GM18502 (cell line): Measurements from ENCODE around the gene UVSSA.

ENCODE experiments used
- ATAC-seq: cut with Tn5 transposase; IDR thresholded peaks from one replicate; pipeline ENCODE4 v1.9.1; 2021; ENCODE audit warnings: mild to moderate bottlenecking; ENCODE audit not compliant: unreplicated experiment, poor library complexity

Gene UVSSA

DNA sequence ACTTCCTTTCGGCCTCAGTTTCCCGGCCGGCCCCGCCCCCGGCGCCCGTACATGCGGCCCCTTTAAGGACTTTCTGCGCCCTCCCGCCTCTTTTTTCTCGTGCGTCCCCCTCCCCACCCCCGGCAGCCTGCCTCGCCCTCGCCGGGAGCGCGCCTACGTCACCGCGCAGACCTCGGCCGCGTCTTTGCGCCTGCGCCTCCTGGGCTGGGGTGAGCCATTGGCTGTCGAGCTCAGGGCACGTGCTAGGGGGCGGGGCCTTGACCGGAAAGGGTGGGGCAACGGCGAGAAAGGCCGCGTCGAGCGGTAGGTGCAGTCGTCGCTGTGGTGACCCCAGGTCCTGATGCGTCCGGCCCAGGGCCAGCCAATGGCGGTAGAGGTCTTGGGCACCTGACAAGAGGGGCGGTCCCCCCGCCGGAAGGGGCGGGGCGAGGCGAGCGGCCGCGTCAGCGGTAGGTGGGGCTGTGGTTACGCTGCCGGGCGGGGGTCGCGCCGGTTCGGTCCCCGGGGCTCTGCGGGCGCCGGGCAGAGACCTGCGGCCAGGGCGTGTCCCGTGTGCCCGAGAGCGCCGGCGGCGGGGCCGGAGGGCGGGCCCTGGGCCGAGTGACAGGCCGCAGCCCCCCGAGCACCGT, at the start of gene UVSSA:
Gene UVSSA (plus strand): TSS at position 428 of the 629 bp plus-strand sequence. CDS start 884 bp downstream, outside the sequence.
- peak; percentile 92 for ATAC-seq

- no peak for ATAC-seq
These were observed 49.3 kb upstream of the UVSSA start for GRCh38 chr4:1297456-1298325.

DNA sequence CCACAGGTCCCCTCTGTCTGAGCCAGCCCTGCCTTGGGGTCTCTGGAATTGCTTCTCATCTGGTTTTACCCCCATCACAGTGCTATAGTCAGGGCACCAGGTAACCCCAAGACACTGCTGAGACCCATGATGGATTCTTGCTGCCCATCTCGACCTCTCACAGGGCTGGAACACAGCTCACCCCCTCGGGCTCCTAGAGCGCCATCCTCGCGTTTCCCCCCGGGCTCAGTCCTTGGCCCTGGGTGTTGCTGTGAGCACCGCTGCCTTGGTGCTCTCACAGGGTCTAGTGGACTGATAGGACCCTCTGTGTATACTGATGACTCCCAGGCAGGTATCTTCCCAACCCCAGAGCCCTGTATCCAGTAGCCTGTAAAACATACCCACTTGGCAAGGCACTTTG, 48.5 kb upstream of the UVSSA start:
- ATAC-seq, result no peak

DNA sequence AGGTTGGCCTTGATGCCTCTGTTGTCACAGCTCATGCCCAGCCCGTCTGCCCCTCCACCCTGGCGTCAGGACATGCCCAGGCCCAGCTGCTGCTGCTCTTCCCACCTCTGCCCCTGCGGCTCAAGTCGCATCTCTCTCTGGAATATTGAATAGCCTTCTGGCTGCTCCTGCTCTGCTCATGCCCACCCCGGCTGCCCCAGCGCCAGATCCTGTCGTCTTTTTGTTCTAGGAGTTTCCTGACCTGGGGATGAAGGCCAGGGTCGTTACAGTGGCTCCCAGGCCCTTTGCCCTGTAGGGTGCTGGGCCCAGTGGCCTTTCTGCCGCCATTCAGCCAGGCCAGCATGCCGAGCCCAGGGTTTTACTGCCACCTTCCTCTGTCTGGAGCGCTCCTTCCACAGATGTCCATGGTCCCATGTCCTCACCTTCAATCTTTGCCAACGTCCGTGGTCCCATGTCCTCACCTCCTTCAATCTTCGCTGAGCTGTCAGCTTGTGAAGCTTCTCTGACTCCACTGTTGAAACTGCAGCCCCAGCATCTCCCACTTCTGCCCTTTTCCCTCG, 47.6 kb upstream of the UVSSA start:
- no peak for ATAC-seq

DNA sequence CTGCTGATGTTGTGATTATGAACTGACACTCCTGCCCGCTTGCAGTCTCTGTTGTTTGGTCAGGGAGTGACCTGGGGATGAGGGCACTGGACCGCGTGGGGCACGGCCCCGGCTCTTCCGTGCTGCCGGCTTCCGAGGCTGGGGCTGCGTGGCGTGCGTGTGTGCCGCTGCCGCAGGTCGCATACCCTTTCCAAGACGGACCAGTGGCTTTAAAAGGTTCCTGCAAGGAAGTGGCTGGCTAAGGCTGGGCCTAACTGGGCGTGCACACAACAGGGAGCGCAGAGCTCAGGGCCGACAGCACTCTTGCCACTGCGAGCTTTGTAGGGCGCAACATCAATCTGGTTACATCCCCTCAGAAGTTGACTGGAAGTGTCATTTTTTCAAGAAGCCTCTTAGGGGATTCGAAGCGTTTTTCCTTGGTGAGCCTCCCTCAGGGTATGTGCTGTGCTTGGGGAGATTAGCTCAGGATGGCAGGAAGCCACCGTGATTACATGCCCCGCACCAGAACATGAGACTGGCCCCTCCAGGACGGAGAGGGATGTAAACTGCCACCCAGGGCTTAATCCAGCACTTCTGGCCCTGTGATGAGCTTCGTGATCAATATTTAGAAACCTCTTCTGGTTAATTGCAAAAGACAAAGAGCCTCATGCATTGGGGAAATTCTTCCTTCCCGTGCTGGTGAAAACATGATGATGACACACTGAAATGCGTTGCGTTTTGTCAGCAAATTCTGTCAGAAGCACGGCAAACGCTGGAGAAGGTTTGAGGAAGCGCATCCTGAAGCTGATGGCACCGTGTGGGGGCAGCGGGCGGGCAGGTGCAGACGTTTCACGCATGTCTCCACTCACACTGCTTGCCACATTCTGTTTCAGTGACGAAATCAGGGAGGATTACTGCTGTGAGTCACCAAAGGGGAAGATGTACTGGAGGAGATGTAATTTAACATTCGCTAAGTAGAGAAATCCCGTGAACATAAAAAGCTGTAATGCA, 46.2 kb upstream of the UVSSA start:
- no peak for ATAC-seq

GRCh38 chr4:1302159-1302558, 44.8 kb upstream of the UVSSA start:
- ATAC-seq, result no peak

DNA sequence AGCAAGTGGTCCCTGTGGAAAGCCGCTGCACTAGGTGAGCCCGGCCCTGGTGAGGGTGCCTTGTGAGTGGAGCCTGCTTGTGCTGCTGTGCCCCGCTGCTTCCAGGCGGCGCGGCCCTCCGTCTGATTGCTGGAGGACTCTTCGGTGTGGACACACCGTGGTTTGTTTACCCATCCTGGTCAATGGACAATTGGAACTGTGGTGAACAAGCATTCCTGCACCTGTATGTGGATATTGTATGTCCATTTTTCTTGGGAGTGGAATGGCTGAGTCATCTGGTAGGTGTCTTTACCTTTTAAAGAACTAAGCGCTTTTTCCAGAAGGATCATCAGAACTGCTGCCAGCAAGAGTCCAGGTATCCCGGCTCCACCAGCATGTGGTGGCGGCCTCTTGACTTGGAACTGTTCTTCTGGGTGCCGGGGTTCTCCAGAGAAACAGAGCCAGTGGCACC, 41.7 kb upstream of the UVSSA start:
- ATAC-seq, result no peak

DNA sequence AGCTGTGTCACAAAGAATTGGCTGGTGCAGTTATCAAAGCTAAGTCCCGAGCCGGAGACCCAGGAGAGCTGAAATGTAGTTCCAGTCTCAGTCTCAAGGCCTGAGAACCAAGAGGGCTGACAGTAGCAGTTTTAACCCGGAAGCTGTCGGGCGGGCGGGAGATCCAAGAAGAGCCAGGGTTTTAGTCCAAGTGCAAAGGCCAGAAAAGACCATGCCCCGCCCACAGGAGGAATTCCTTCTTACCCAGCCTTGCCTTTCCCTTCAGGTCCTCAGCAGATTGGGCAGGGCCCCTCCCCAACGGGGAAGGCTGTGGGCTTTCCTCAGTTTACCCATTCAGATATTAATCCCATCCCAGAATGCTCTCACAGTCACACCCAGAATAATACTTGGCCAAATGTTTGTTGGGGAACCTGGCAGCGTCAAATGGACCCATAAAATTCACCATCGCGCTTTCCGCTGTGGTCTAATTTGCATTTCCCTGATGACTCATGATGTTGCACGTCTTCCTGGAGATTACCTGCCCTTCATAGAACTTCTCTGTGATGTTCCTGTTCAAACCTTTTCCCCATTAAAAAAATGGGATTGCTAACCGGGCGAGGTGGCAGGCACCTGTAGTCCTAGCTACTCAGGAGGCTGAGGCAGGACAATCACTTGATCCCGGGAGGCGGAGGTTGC, 41.1 kb upstream of the UVSSA start:
- ATAC-seq, result no peak

DNA sequence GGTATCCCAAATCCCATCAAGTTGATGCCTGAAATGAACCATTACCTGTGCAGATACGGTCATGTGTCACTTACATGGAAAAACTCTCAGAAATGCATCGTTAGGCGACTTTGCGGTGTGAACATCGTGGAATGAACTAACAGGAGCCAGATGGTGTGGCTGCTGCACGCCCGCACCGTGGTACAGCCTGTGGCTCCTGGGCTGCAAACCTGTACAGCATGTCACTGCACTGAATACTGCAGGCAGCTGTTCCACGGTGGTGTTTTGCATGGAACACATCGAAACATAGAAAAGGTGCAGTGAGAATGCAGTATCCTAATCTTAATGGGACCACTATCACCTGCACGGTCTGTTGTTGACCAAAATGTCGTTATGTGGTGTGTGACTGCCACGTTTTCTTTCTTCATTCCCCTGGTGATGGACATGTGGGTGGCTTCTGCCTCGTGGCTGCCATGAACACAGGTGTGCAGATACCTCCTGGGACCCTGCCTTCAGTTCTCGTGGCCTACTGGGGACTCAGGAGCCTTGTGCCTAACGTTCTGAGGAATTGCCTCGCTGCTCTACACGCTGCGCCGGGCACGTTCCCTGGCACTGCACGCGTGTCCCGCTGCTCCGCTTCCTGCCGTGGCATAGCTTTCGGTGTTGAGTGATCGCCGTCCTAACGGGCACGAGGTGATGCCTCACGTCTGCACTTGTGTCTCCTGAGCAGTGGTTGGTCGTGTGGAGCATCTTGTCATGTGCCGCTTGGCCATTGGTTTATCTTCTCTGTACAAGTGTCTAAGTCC, 38.9 kb upstream of the UVSSA start:
- ATAC-seq, result no peak

DNA sequence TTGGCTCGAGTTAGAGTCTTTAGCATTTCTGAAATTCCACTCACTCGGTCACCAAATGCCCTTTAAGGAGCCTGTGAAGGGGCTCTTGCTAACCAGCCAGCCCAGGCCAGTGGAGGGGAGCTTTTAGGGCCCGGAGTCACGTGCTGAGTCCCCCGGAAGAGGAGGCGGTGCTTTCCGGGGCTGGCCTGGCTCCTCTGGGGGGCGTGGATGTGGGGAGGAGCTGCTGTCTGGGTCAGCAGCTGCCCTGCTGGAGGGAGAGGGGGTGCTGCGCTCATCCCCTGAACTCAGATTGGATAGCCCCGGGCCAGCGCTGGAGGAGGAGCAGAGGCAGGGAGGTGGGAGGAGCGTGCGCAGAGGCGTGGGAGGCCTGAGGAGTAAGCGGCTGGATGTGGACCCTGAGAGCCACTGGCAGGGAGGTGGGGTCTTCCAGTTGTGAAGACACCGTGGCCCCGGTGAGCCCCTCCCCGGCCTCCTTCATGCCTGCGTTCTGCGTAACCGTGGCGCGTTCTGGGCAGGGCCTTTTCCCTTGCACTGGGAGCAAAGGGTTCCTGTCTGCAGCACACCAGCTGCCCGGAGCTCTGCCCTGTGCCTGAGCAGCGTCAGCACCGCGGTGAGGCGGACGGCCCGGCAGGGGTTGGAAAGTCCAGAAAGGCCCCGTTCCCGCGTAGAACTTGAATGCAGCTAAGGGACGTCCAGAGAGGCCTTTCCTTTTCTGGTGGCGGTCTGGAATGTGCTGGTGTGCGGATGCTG, 37.6 kb upstream of the UVSSA start:
- peak; percentile 88 for ATAC-seq

GRCh38 chr4:1310031-1310795, 36.8 kb upstream of the UVSSA start:
- no peak for ATAC-seq

- ATAC-seq, result no peak
These were observed 36.0 kb upstream of the UVSSA start for GRCh38 chr4:1310796-1311631.

- ATAC-seq, result no peak
These were observed 34.0 kb upstream of the UVSSA start for GRCh38 chr4:1312821-1313640.

GRCh38 chr4:1315306-1315705, 31.7 kb upstream of the UVSSA start:
- ATAC-seq, result no peak

- ATAC-seq, result no peak
These were observed 31.0 kb upstream of the UVSSA start for GRCh38 chr4:1315836-1316536.
